ENCODE measurements around the gene FILIP1L. TPM values are rescaled to one million over a fixed set of nuclear protein-coding genes. Genes with fewer than 3 reads are reported as not detected.

The FILIP1L gene
- polyA plus RNA-seq, 1 of the 3 experiments (the other 2 are of a cell fraction) = 26.8 TPM

- WGBS (ENCODE audit: low lambda C conversion rate) = 71% methylated on average over 3 of the region's 3 CpGs
- Histone ChIP-seq H3K36me3 (replicated peaks in 1 of 2; ENCODE audit: control insufficient read depth in 1 of 2, insufficient read depth in 2 of 2, low read length in 1 of 2) (no peaks in the 10 kb centered on the region), H3K9me3 (no peaks in the 10 kb centered on the region), H3K27ac (ENCODE audit: low read depth in 2 of 2, low read length in 1 of 2) (peak overlapping the region in 1 of 2 experiments; percentile 39; a peak in 1 of 4 replicates), H3F3A (replicated peaks; ENCODE audit: insufficient read depth) (peaks cover 43% of the 10 kb centered on the region), H3K4me1 (ENCODE audit: control insufficient read depth in 1 of 2, insufficient read depth in 2 of 2, low read depth in 1 of 2, low read length in 1 of 2) (peaks cover 18 to 42% of the 10 kb centered on the region in 2 experiments), H2AFZ (ENCODE audit: low read depth) (no peak overlapping the region), H3K27me3 (ENCODE audit: insufficient read depth) (no peaks in the 10 kb centered on the region), H3K4me2 (no peak overlapping the region), H3K79me2 (ENCODE audit: insufficient read depth) (no peaks in the 10 kb centered on the region), H3K9me2 (no peaks in the 10 kb centered on the region), H3K9ac (no peak overlapping the region), H4K20me1 (ENCODE audit: insufficient read depth) (no peaks in the 10 kb centered on the region), H3K4me3 (ENCODE audit: low read depth in 2 of 2, low read length in 1 of 2) (no peak overlapping the region)
- TF ChIP-seq FOSL2 (IDR thresholded peaks at IDR 0.05; ENCODE audit: borderline replicate concordance, low read depth) = no peak
- TF ChIP-seq TCF12 (IDR thresholded peaks at IDR 0.05) = peak; percentile 70
- CTCF ChIA-PET = interaction anchor here (2.7 kb wide), 1 partner anchor 208 kb away, joined by 11 read pairs; no protein-coding TSS in a partner anchor
- POLR2A ChIA-PET = no interaction called here
- no peak for DNase-seq
Measured at GRCh38 chr3:100045696-100046095, 68.6 kb downstream of the FILIP1L start.

DNA sequence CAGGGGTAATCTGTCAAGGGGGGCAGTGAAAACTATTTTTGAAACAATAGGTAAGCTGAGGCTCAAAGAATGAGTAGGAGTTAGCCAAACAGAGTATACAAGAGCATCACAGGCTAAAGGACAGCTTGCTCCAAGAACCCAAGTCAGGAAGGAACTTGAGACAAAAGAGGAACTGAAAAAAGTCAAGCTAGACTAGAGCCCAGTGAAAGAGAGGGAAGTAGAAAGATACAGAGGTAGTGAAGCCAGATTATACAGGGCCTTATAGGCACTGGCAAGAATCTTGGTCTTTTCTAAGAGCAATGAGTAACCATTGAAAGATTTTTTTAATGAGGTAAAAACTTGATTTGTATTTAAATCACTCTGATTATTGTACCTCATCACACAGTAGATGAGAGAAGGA lies 69.9 kb downstream of the FILIP1L start:
- POLR2A ChIA-PET = no interaction called here
- peaks cover 43% of the 10 kb centered on the region for H3F3A ChIP-seq (replicated peaks; ENCODE audit: insufficient read depth)

More for the DNA sequence above, 69.9 kb downstream of the FILIP1L start:
- H3K9ac ChIP-seq = no peak overlapping the region
- no peak overlapping the region for H3K4me3 ChIP-seq (ENCODE audit: low read depth in 2 of 2, low read length in 1 of 2)
- no peak overlapping the region for H3K4me2 ChIP-seq
- H3K36me3 ChIP-seq (replicated peaks in 1 of 2; ENCODE audit: control insufficient read depth in 1 of 2, insufficient read depth in 2 of 2, low read length in 1 of 2) = no peaks in the 10 kb centered on the region
- H4K20me1 ChIP-seq (ENCODE audit: insufficient read depth) = no peaks in the 10 kb centered on the region
- no peak overlapping the region for H2AFZ ChIP-seq (ENCODE audit: low read depth)
- H3K9me2 ChIP-seq = no peaks in the 10 kb centered on the region
- H3K27me3 ChIP-seq (ENCODE audit: insufficient read depth) = no peaks in the 10 kb centered on the region
- H3K4me1 ChIP-seq (ENCODE audit: control insufficient read depth in 1 of 2, insufficient read depth in 2 of 2, low read depth in 1 of 2, low read length in 1 of 2) = peaks cover 21 to 42% of the 10 kb centered on the region in 2 experiments
- TF ChIP-seq YY1 (IDR thresholded peaks at IDR 0.05; ENCODE audit: low read depth) = no peak
- TF ChIP-seq FOSL2 (IDR thresholded peaks at IDR 0.05; ENCODE audit: borderline replicate concordance, low read depth) = no peak
- no peak for TF ChIP-seq REST (IDR thresholded peaks at IDR 0.05; ENCODE audit: low read depth, low read length)
- TF ChIP-seq TEAD4 (IDR thresholded peaks at IDR 0.05; ENCODE audit: borderline replicate concordance, insufficient read depth) = no peak
- TF ChIP-seq RAD21 (IDR thresholded peaks at IDR 0.05; ENCODE audit: low read length) = no peak
- no peak for TF ChIP-seq USF1 (IDR thresholded peaks at IDR 0.05; ENCODE audit: borderline replicate concordance, low read depth)
- no peak for TF ChIP-seq CHD2 (IDR thresholded peaks at IDR 0.05; ENCODE audit: low read length, partially characterized antibody)
- TF ChIP-seq NFIC (IDR thresholded peaks at IDR 0.05; ENCODE audit: borderline replicate concordance) = no peak
- no peak for TF ChIP-seq RCOR1 (IDR thresholded peaks at IDR 0.05; ENCODE audit: low read length)
- TF ChIP-seq, protein P1, sequence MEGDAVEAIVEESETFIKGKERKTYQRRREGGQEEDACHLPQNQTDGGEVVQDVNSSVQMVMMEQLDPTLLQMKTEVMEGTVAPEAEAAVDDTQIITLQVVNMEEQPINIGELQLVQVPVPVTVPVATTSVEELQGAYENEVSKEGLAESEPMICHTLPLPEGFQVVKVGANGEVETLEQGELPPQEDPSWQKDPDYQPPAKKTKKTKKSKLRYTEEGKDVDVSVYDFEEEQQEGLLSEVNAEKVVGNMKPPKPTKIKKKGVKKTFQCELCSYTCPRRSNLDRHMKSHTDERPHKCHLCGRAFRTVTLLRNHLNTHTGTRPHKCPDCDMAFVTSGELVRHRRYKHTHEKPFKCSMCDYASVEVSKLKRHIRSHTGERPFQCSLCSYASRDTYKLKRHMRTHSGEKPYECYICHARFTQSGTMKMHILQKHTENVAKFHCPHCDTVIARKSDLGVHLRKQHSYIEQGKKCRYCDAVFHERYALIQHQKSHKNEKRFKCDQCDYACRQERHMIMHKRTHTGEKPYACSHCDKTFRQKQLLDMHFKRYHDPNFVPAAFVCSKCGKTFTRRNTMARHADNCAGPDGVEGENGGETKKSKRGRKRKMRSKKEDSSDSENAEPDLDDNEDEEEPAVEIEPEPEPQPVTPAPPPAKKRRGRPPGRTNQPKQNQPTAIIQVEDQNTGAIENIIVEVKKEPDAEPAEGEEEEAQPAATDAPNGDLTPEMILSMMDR (IDR thresholded peaks at IDR 0.05) = no peak
- TF ChIP-seq TAF1 (IDR thresholded peaks at IDR 0.05; ENCODE audit: borderline replicate concordance, low read depth, low read length) = no peak
- no peak for TF ChIP-seq SIN3A (IDR thresholded peaks at IDR 0.05; ENCODE audit: borderline replicate concordance, low read depth, low read length)
- no peak for TF ChIP-seq NRF1 (IDR thresholded peaks at IDR 0.05; ENCODE audit: low read depth, low read length)
- no peak for TF ChIP-seq POLR2AphosphoS5 (IDR thresholded peaks at IDR 0.05; ENCODE audit: low read depth, low read length)
- no peak for TF ChIP-seq GABPA (IDR thresholded peaks at IDR 0.05; ENCODE audit: low read depth)
- TF ChIP-seq, protein P2, sequence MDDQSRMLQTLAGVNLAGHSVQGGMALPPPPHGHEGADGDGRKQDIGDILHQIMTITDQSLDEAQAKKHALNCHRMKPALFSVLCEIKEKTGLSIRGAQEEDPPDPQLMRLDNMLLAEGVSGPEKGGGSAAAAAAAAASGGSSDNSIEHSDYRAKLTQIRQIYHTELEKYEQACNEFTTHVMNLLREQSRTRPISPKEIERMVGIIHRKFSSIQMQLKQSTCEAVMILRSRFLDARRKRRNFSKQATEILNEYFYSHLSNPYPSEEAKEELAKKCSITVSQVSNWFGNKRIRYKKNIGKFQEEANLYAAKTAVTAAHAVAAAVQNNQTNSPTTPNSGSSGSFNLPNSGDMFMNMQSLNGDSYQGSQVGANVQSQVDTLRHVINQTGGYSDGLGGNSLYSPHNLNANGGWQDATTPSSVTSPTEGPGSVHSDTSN (IDR thresholded peaks at IDR 0.05) = no peak
- TF ChIP-seq, protein P3, sequence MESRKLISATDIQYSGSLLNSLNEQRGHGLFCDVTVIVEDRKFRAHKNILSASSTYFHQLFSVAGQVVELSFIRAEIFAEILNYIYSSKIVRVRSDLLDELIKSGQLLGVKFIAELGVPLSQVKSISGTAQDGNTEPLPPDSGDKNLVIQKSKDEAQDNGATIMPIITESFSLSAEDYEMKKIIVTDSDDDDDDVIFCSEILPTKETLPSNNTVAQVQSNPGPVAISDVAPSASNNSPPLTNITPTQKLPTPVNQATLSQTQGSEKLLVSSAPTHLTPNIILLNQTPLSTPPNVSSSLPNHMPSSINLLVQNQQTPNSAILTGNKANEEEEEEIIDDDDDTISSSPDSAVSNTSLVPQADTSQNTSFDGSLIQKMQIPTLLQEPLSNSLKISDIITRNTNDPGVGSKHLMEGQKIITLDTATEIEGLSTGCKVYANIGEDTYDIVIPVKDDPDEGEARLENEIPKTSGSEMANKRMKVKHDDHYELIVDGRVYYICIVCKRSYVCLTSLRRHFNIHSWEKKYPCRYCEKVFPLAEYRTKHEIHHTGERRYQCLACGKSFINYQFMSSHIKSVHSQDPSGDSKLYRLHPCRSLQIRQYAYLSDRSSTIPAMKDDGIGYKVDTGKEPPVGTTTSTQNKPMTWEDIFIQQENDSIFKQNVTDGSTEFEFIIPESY (IDR thresholded peaks at IDR 0.05; ENCODE audit: borderline replicate concordance, low read depth) = no peak
- TF ChIP-seq EZH2phosphoT487 (IDR thresholded peaks at IDR 0.05; ENCODE audit: borderline replicate concordance, low read depth) = no peak
- DNase-seq = no peak
- no peaks in the 10 kb centered on the region for H3K9me3 ChIP-seq
- peak overlapping the region in 1 of 2 experiments; percentile 99; a peak in 1 of 4 replicates for H3K27ac ChIP-seq (ENCODE audit: low read depth in 2 of 2, low read length in 1 of 2)
- CTCF ChIA-PET = interaction anchor here (0.6 to 2.7 kb wide), 2 partner anchors 210 to 226 kb away, joined by 3 to 11 read pairs; no protein-coding TSS in a partner anchor
- H3K79me2 ChIP-seq (ENCODE audit: insufficient read depth) = no peaks in the 10 kb centered on the region

Measured in SK-N-SH (cell line).